GM12878 (cell line): ENCODE measurements around the gene RABL6. TPM values are rescaled to one million over a fixed set of nuclear protein-coding genes. Genes with fewer than 3 reads are reported as not detected.

Source experiments
- ATAC-seq: fragments of 200-7000 bp; cut with Tn5 transposase; 3 replicates; pipeline ENCODE4 v1.9.1; 2020; ENCODE audit warnings: mild to moderate bottlenecking, moderate library complexity
- BruUV-seq: library from RNA; stranded (reverse); fragments of 400-500 nt; replicated peaks from 2 replicates; lab custom pipeline; 2021; lab: Mats Ljungman, UMichigan
- CTCF ChIA-PET: fragments of 300-600 bp; sonication (Branson Sonifier 250); formaldehyde crosslinking; extraction: SDS; loops from one replicate; lab custom pipeline; 2021; ENCODE audit warnings: inconsistent platforms; lab: Yijun Ruan, JAX
- POLR2A ChIA-PET: fragments of 350-600 bp; formaldehyde crosslinking; extraction: SDS; loops from one replicate; lab custom pipeline; 2021; ENCODE audit warnings: inconsistent platforms; lab: Charles Lee
- RAD21 ChIA-PET: fragments of 300-600 bp; sonication (Branson Sonifier 250); formaldehyde crosslinking; loops from one replicate; lab custom pipeline; 2023; ENCODE audit warnings: antibody characterized with exemption; ENCODE audit not compliant: unreplicated experiment; lab: Charles Lee
- SMC1A ChIA-PET: fragments of 300-600 bp; sonication (Branson Sonifier 250); formaldehyde crosslinking; loops from one replicate; lab custom pipeline; 2023; ENCODE audit not compliant: unreplicated experiment, uncharacterized antibody; lab: Charles Lee
- DNase-seq: peaks from one replicate; pipeline ENCODE4 v3.0.0-alpha.2; 2011; ENCODE audit warnings: low read depth, low spot score
- FAIRE-seq: peaks from 3 replicates; lab custom pipeline; 2011; peaks lifted over from hg19 to GRCh38; lab: Jason Lieb, UNC
- H2AFZ ChIP-seq: 2 replicates; pipeline ENCODE4 v1.6.0; 2011; ENCODE audit warnings: low read depth, low read length, control low read depth; ENCODE audit not compliant: control insufficient read depth
- H3K27ac ChIP-seq: 2 replicates; pipeline ENCODE4 v1.5.1; 2011; ENCODE audit warnings: control low read depth; ENCODE audit not compliant: control insufficient read depth, insufficient read depth
- H3K27me3 ChIP-seq, 2 experiments: replicated peaks in 1 of 2; 2 replicates each; pipeline versions ENCODE4 v1.6.0 to v1.6.1; 2011; ENCODE audit warnings: low read length in 1 of 2; ENCODE audit not compliant: control insufficient read depth in 2 of 2, insufficient read depth in 2 of 2
- H3K36me3 ChIP-seq, 2 experiments: 2 replicates each; pipeline ENCODE4 v1.5.1; 2011; ENCODE audit warnings: low read length in 1 of 2; ENCODE audit not compliant: control insufficient read depth in 2 of 2, insufficient read depth in 2 of 2
- H3K4me1 ChIP-seq: 2 replicates; pipeline ENCODE4 v1.6.1; 2011; ENCODE audit warnings: mild to moderate bottlenecking, low read length, moderate library complexity, mixed read lengths; ENCODE audit not compliant: control insufficient read depth, insufficient read depth
- H3K4me2 ChIP-seq: 2 replicates; pipeline ENCODE4 v1.6.0; 2011; ENCODE audit warnings: control low read depth; ENCODE audit not compliant: control insufficient read depth, insufficient read depth
- H3K4me3 ChIP-seq: fragments of 200-600 bp; sonication (generic); 2 replicates; pipeline ENCODE4 v1.5.1; 2016
- H3K79me2 ChIP-seq: 2 replicates; pipeline ENCODE4 v1.6.0; 2011; ENCODE audit warnings: low read length; ENCODE audit not compliant: control insufficient read depth, insufficient read depth
- H3K9ac ChIP-seq: 2 replicates; pipeline ENCODE4 v1.8.0; 2011; ENCODE audit warnings: low read length, control low read depth, mixed read lengths; ENCODE audit not compliant: control insufficient read depth, insufficient read depth
- H3K9me3 ChIP-seq: replicated peaks from 3 replicates; pipeline ENCODE4 v1.5.1; 2011; ENCODE audit warnings: mild to moderate bottlenecking, low read length; ENCODE audit not compliant: control insufficient read depth, insufficient read depth
- H4K20me1 ChIP-seq: 2 replicates; pipeline ENCODE4 v1.6.0; 2011; ENCODE audit not compliant: control insufficient read depth, insufficient read depth
- CEBPB ChIP-seq, 2 experiments: fragments of 150-350 bp in 1 of 2; IDR thresholded peaks; 2 replicates each; pipeline ENCODE4 v1.6.1; 2012 to 2014; ENCODE audit warnings: low read depth in 2 of 2, low read length in 2 of 2, borderline replicate concordance in 1 of 2, inconsistent platforms in 1 of 2
- CREB1 ChIP-seq: IDR thresholded peaks from 2 replicates; pipeline ENCODE4 v1.6.1; 2012; ENCODE audit warnings: low read depth, mild to moderate bottlenecking, inconsistent platforms
- DPF2 ChIP-seq: fragments of 450-650 bp; IDR thresholded peaks from 2 replicates; pipeline ENCODE4 v1.6.1; 2017; ENCODE audit warnings: mild to moderate bottlenecking
- IKZF2 ChIP-seq, 2 experiments: fragments of 450-650 bp; IDR thresholded peaks; 2 replicates each; pipeline ENCODE4 v1.6.1; 2017; ENCODE audit warnings: mild to moderate bottlenecking in 2 of 2, moderate library complexity in 2 of 2
- IRF3 ChIP-seq: fragments of 450-650 bp; IDR thresholded peaks from 2 replicates; pipeline ENCODE4 v1.6.1; 2014; ENCODE audit warnings: mild to moderate bottlenecking
- NFIC ChIP-seq: IDR thresholded peaks from 2 replicates; pipeline ENCODE4 v1.6.1; 2012; ENCODE audit warnings: low read depth, mild to moderate bottlenecking, inconsistent platforms, low read length, moderate library complexity
- SRF ChIP-seq, 2 experiments: IDR thresholded peaks; 2 replicates each; pipeline ENCODE4 v1.6.1; 2011; ENCODE audit warnings: low read depth in 2 of 2, low read length in 2 of 2, mild to moderate bottlenecking in 1 of 2, moderate library complexity in 1 of 2
- WGBS: methylation state at CpG from one replicate; pipeline ENCODE4 v1.1.6; 2016; ENCODE audit warnings: low lambda C conversion rate; ENCODE audit not compliant: insufficient replicate concordance, insufficient coverage; ENCODE audit errors: missing lambda C conversion rate; 5-methylcytosine and 5-hydroxymethylcytosine counted together
- in situ Hi-C: fragments of 300-500 bp; cut with MboI; formaldehyde crosslinking; loops from 9 replicates; pipeline ENCODE4 v1.14.3; 2018; ENCODE audit warnings: mixed read lengths
- intact Hi-C: fragments of 100-400 bp; cut with micrococcal nuclease; formaldehyde crosslinking; loops from one replicate; pipeline ENCODE4 v1.14.2; 2022; ENCODE audit not compliant: unreplicated experiment
- polyA plus RNA-seq, 11 experiments: library from polyadenylated mRNA; depleted of rRNA in 4 of 11; unstranded in 6 of 11; stranded (reverse) in 5 of 11; fragments of >200 nt; fragmentation: Nextera tagmentation in 4 of 11; fragmentation: Illumina TruSeq in 1 of 11; extraction: Ambion mirVana in 4 of 11; extraction: Trizol in 1 of 11; gene quantifications; 1 replicate in 1 of 11; 2 replicates in 10 of 11; pipeline versions ENCODE4 v1.2.1 to v1.2.3, GENCODE V29; 2011 to 2016; ENCODE audit warnings: inconsistent platforms in 2 of 11, missing spikeins in 2 of 11, low read depth in 1 of 11
- total RNA-seq, 4 experiments: library from RNA; depleted of rRNA in 3 of 4; stranded (reverse); fragments of >200 nt in 3 of 4; fragmentation: Illumina TruSeq in 1 of 4; extraction: Trizol in 1 of 4; gene quantifications; 2 replicates each; pipeline versions ENCODE4 v1.2.1 to v1.2.3, GENCODE V29; 2013 to 2021
- TF ChIP-seq, protein P1 (sequence below): IDR thresholded peaks from 2 replicates; pipeline ENCODE4 v1.6.1; 2012; ENCODE audit warnings: low read depth, low read length, improper control_type of control experiment
- TF ChIP-seq, protein P2 (sequence below): fragments of 450-650 bp; IDR thresholded peaks from 2 replicates; pipeline ENCODE4 v1.6.1; 2016; ENCODE audit warnings: mild to moderate bottlenecking, moderate library complexity, borderline replicate concordance
- TF ChIP-seq, protein P3 (sequence below): fragments of 450-650 bp; IDR thresholded peaks from 2 replicates; pipeline ENCODE4 v1.6.1; 2016; ENCODE audit warnings: mild to moderate bottlenecking

The RABL6 gene
- total and polyA plus RNA-seq, 10 of the 15 experiments (the other 5 are each of a cell fraction or from before 2014, with no cell fraction given): 1.4 to 134 (median 42.7) TPM

DNA sequence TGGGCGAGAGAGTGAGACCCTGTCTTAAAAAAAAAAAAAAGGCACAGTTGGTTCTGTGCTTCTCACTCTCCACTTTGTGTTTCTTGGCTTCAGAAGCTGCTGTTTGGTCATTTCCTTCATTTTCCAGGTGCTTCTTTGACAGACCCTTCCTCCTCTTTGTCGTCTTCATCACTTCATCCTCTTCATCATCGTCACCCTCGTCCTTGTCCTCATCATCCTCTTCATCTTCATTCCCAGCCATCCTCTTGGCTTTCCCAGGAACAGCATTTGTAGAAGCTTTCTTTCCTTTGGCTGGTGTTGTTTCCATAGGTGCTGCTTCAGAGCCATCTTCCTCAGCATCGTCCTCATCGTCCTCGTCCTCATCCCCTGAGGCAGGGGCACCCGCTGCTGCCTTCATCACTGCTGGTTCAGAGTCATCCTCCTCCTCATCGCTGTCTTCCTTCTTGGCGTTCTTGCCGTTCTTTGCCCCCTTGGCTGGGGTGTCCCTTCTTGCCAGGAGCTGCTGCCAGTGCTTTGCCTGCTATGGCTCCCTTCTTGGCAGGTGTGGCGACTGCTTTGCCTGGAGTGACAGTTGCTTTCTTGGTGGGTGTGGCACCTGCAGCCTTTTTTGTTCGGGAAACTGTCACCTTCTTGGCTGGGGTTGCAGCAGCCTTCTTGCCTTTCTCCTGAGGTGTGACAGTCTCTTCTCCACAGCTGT, 7.1 kb downstream of the RABL6 start:
- CTCF ChIA-PET: interaction anchor here (0.8 to 2.6 kb wide), 4 partner anchors 13 to 214 kb away, joined by 3 to 12 read pairs (median 4); partner anchors contain the start of gene AJM1
- TF ChIP-seq, protein P1, sequence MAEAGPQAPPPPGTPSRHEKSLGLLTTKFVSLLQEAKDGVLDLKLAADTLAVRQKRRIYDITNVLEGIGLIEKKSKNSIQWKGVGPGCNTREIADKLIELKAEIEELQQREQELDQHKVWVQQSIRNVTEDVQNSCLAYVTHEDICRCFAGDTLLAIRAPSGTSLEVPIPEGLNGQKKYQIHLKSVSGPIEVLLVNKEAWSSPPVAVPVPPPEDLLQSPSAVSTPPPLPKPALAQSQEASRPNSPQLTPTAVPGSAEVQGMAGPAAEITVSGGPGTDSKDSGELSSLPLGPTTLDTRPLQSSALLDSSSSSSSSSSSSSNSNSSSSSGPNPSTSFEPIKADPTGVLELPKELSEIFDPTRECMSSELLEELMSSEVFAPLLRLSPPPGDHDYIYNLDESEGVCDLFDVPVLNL: no peak
- no peak for TF ChIP-seq DPF2
- TF ChIP-seq, protein P2, sequence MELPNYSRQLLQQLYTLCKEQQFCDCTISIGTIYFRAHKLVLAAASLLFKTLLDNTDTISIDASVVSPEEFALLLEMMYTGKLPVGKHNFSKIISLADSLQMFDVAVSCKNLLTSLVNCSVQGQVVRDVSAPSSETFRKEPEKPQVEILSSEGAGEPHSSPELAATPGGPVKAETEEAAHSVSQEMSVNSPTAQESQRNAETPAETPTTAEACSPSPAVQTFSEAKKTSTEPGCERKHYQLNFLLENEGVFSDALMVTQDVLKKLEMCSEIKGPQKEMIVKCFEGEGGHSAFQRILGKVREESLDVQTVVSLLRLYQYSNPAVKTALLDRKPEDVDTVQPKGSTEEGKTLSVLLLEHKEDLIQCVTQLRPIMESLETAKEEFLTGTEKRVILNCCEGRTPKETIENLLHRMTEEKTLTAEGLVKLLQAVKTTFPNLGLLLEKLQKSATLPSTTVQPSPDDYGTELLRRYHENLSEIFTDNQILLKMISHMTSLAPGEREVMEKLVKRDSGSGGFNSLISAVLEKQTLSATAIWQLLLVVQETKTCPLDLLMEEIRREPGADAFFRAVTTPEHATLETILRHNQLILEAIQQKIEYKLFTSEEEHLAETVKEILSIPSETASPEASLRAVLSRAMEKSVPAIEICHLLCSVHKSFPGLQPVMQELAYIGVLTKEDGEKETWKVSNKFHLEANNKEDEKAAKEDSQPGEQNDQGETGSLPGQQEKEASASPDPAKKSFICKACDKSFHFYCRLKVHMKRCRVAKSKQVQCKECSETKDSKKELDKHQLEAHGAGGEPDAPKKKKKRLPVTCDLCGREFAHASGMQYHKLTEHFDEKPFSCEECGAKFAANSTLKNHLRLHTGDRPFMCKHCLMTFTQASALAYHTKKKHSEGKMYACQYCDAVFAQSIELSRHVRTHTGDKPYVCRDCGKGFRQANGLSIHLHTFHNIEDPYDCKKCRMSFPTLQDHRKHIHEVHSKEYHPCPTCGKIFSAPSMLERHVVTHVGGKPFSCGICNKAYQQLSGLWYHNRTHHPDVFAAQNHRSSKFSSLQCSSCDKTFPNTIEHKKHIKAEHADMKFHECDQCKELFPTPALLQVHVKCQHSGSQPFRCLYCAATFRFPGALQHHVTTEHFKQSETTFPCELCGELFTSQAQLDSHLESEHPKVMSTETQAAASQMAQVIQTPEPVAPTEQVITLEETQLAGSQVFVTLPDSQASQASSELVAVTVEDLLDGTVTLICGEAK: no peak
- no peak for TF ChIP-seq SRF (IDR thresholded peaks at IDR 0.05; ENCODE audit: low read depth in 2 of 2, low read length in 2 of 2)
- no peak for TF ChIP-seq NFIC
- TF ChIP-seq CEBPB (IDR thresholded peaks at IDR 0.05; ENCODE audit: borderline replicate concordance in 1 of 2, low read depth in 2 of 2, low read length in 2 of 2): no peak
- no peak for TF ChIP-seq IRF3
- TF ChIP-seq IKZF2 (IDR thresholded peaks at IDR 0.05): no peak
- TF ChIP-seq, protein P3, sequence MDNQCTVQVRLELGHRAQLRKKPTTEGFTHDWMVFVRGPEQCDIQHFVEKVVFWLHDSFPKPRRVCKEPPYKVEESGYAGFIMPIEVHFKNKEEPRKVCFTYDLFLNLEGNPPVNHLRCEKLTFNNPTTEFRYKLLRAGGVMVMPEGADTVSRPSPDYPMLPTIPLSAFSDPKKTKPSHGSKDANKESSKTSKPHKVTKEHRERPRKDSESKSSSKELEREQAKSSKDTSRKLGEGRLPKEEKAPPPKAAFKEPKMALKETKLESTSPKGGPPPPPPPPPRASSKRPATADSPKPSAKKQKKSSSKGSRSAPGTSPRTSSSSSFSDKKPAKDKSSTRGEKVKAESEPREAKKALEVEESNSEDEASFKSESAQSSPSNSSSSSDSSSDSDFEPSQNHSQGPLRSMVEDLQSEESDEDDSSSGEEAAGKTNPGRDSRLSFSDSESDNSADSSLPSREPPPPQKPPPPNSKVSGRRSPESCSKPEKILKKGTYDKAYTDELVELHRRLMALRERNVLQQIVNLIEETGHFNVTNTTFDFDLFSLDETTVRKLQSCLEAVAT: no peak
- no peak for TF ChIP-seq CREB1

More for the DNA sequence above, 7.1 kb downstream of the RABL6 start:
- ChIA-PET POLR2A (interaction anchor here (0.6 to 1.0 kb wide), 3 partner anchors 8 to 13 kb away, joined by 3 to 4 read pairs (median 3); no protein-coding TSS in a partner anchor), RAD21 (no interaction called here), SMC1A (interaction anchor here (1.3 kb wide), 1 partner anchor 10 kb away, joined by 3 read pairs; no protein-coding TSS in a partner anchor)
- no peak overlapping the region for H3K9ac ChIP-seq
- DNase-seq (no peak), ATAC-seq (no peak), FAIRE-seq (no peak)
- in situ Hi-C loops: no loop called here
- H3K4me1 ChIP-seq: peaks cover 3% of the 10 kb centered on the region; the same call in 1 of the 2 replicates
- H4K20me1 ChIP-seq: no peaks in the 10 kb centered on the region; the same call in 1 of the 2 replicates
- intact Hi-C loops: no loop called here
- H3K36me3 ChIP-seq: peaks cover 5 to 12% of the 10 kb centered on the region in 2 experiments; a peak in 3 of 4 replicates
- H2AFZ ChIP-seq: no peak overlapping the region
- H3K4me3 ChIP-seq: no peak overlapping the region
- no TSS peak for BruUV-seq
- H3K27ac ChIP-seq: no peak overlapping the region
- 93% methylated on average over 13 of the region's 13 CpGs for WGBS
- H3K4me2 ChIP-seq: no peak overlapping the region
- peaks cover 16% of the 10 kb centered on the region for H3K79me2 ChIP-seq
- no peaks in the 10 kb centered on the region for H3K27me3 ChIP-seq
- H3K9me3 ChIP-seq: no peaks in the 10 kb centered on the region
